H9 (cell line): ENCODE data around the gene IGF2. TPM values are rescaled to one million over a fixed set of nuclear protein-coding genes. Genes with fewer than 3 reads are reported as not detected.

Experiments
- DNase-seq: peaks from one replicate; pipeline ENCODE4 v3.0.0-alpha.2; 2017
- H2AFZ ChIP-seq: one replicate; pipeline ENCODE4 v1.6.1; 2013; ENCODE audit warnings: mild to moderate bottlenecking, low read length, control low read depth, moderate library complexity
- H2AK5ac ChIP-seq: 2 replicates; pipeline ENCODE4 v1.6.1; 2013; ENCODE audit warnings: low read length, control low read depth, mixed read lengths; ENCODE audit not compliant: insufficient read length
- H2BK120ac ChIP-seq: one replicate; pipeline ENCODE4 v1.6.1; 2013; ENCODE audit warnings: low read depth, mild to moderate bottlenecking, low read length, control low read depth, inconsistent platforms; ENCODE audit not compliant: poor library complexity, severe bottlenecking
- H2BK12ac ChIP-seq: 2 replicates; pipeline ENCODE4 v1.6.1; 2013; ENCODE audit warnings: low read length, control low read depth, mixed read lengths, low read depth; ENCODE audit not compliant: insufficient read length
- H2BK15ac ChIP-seq: 2 replicates; pipeline ENCODE4 v1.6.1; 2013; ENCODE audit warnings: low read depth, low read length, control low read depth
- H2BK20ac ChIP-seq: one replicate; pipeline ENCODE4 v1.6.1; 2013; ENCODE audit warnings: low read depth, mild to moderate bottlenecking, low read length, control low read depth, inconsistent platforms; ENCODE audit not compliant: poor library complexity, severe bottlenecking
- H2BK5ac ChIP-seq: 2 replicates; pipeline ENCODE4 v1.6.1; 2013; ENCODE audit warnings: low read length, control low read depth, mixed read lengths; ENCODE audit not compliant: insufficient read length
- H3K14ac ChIP-seq: 2 replicates; pipeline ENCODE4 v1.6.1; 2013; ENCODE audit warnings: low read length, control low read depth; ENCODE audit not compliant: insufficient read depth
- H3K18ac ChIP-seq: 2 replicates; pipeline ENCODE4 v1.6.1; 2013; ENCODE audit warnings: low read depth, mild to moderate bottlenecking, mixed read lengths, low read length, control low read depth; ENCODE audit not compliant: insufficient read length
- H3K23ac ChIP-seq: 2 replicates; pipeline ENCODE4 v1.6.1; 2013; ENCODE audit warnings: low read length, control low read depth, mixed read lengths, low read depth; ENCODE audit not compliant: insufficient read length
- H3K23me2 ChIP-seq: 2 replicates; pipeline ENCODE4 v1.6.1; 2013; ENCODE audit warnings: low read depth, mild to moderate bottlenecking, mixed read lengths, low read length, control low read depth; ENCODE audit not compliant: insufficient read length, poor library complexity, severe bottlenecking
- H3K27ac ChIP-seq: 2 replicates; pipeline ENCODE4 v1.5.1; 2013; ENCODE audit warnings: low read length, control low read depth, mixed read lengths, low read depth; ENCODE audit not compliant: insufficient read length
- H3K27me3 ChIP-seq: 2 replicates; pipeline ENCODE4 v1.6.1; 2013; ENCODE audit warnings: low read length, control low read depth, inconsistent platforms; ENCODE audit not compliant: insufficient read depth
- H3K4ac ChIP-seq: 2 replicates; pipeline ENCODE4 v1.6.1; 2013; ENCODE audit warnings: low read depth, mild to moderate bottlenecking, control low read depth, inconsistent platforms, low read length, moderate library complexity
- H3K4me1 ChIP-seq: 2 replicates; pipeline ENCODE4 v1.6.1; 2013; ENCODE audit warnings: low read length, control low read depth, inconsistent platforms; ENCODE audit not compliant: insufficient read depth
- H3K4me2 ChIP-seq: 2 replicates; pipeline ENCODE4 v1.6.1; 2013; ENCODE audit warnings: low read length, control low read depth, mixed read lengths; ENCODE audit not compliant: insufficient read length, insufficient read depth
- H3K56ac ChIP-seq: 2 replicates; pipeline ENCODE4 v1.6.1; 2013; ENCODE audit warnings: low read depth, mild to moderate bottlenecking, mixed read lengths, low read length, control low read depth; ENCODE audit not compliant: insufficient read length
- H3K79me1 ChIP-seq: 2 replicates; pipeline ENCODE4 v1.6.1; 2013; ENCODE audit warnings: low read depth, mild to moderate bottlenecking, moderate library complexity, low read length, control low read depth, inconsistent platforms; ENCODE audit not compliant: insufficient read depth, poor library complexity, severe bottlenecking
- H3K79me2 ChIP-seq: 2 replicates; pipeline ENCODE4 v1.6.1; 2013; ENCODE audit warnings: low read length, control low read depth, inconsistent platforms; ENCODE audit not compliant: insufficient read depth
- H3K9ac ChIP-seq: 2 replicates; pipeline ENCODE4 v1.6.1; 2013; ENCODE audit warnings: low read length, control low read depth, mixed read lengths; ENCODE audit not compliant: insufficient read length; ENCODE audit errors: extremely low read depth
- H3K9me3 ChIP-seq: one replicate; pipeline ENCODE4 v1.6.1; 2013; ENCODE audit warnings: low read depth, low read length, inconsistent platforms; ENCODE audit not compliant: control insufficient read depth
- H3T11ph ChIP-seq: one replicate; pipeline ENCODE4 v1.6.1; 2013; ENCODE audit warnings: mild to moderate bottlenecking, low read length, control low read depth, inconsistent platforms
- H4K20me1 ChIP-seq: one replicate; pipeline ENCODE4 v1.6.1; 2013; ENCODE audit not compliant: control insufficient read depth, insufficient read length, insufficient read depth
- H4K5ac ChIP-seq: 2 replicates; pipeline ENCODE4 v1.6.1; 2013; ENCODE audit warnings: low read depth, mild to moderate bottlenecking, mixed read lengths, low read length, control low read depth; ENCODE audit not compliant: insufficient read length
- H4K8ac ChIP-seq: replicated peaks from 2 replicates; pipeline ENCODE4 v1.6.1; 2013; ENCODE audit warnings: low read length, control low read depth, mixed read lengths, low read depth; ENCODE audit not compliant: insufficient read length
- H4K91ac ChIP-seq: 2 replicates; pipeline ENCODE4 v1.6.1; 2013; ENCODE audit warnings: low read depth, mild to moderate bottlenecking, moderate library complexity, mixed read lengths, low read length, control low read depth; ENCODE audit not compliant: insufficient read length
- H3K27ac Mint-ChIP-seq, 3 experiments: 2 replicates in 2 of 3; 3 replicates in 1 of 3; pipeline ENCODE4 v1.8.0; 2020 to 2021; ENCODE audit warnings: mixed read lengths in 3 of 3, mild to moderate bottlenecking in 1 of 3, moderate library complexity in 1 of 3
- H3K27me3 Mint-ChIP-seq: 2 replicates; pipeline ENCODE4 v1.8.0; 2021; ENCODE audit warnings: low read depth, mild to moderate bottlenecking, moderate library complexity, mixed read lengths
- H3K36me3 Mint-ChIP-seq, 3 experiments: 2 replicates in 2 of 3; 3 replicates in 1 of 3; pipeline ENCODE4 v1.8.0; 2020 to 2021; ENCODE audit warnings: low read depth in 3 of 3, mixed read lengths in 3 of 3; ENCODE audit not compliant: insufficient read depth in 1 of 3
- H3K4me1 Mint-ChIP-seq, 2 experiments: 2 replicates each; pipeline ENCODE4 v1.8.0; 2020; ENCODE audit warnings: mixed read lengths in 2 of 2
- H3K4me3 Mint-ChIP-seq, 2 experiments: 2 replicates in 1 of 2; 3 replicates in 1 of 2; pipeline ENCODE4 v1.8.0; 2020 to 2021; ENCODE audit warnings: mild to moderate bottlenecking in 2 of 2, mixed read lengths in 2 of 2, moderate library complexity in 1 of 2
- H3K9me3 Mint-ChIP-seq, 2 experiments: 2 replicates in 1 of 2; 3 replicates in 1 of 2; pipeline ENCODE4 v1.8.0; 2020; ENCODE audit warnings: mild to moderate bottlenecking in 2 of 2, mixed read lengths in 2 of 2, moderate library complexity in 1 of 2
- WGBS: extraction: QIAGEN DNeasy Blood & Tissue Kit; methylation state at CpG from one replicate; pipeline ENCODE4 v1.1.7; 2013; ENCODE audit warnings: missing lambda C conversion rate, low lambda C conversion rate, mixed read lengths; ENCODE audit not compliant: insufficient read length; ENCODE audit errors: extremely low coverage; 5-methylcytosine and 5-hydroxymethylcytosine counted together
- total RNA-seq: library from RNA; stranded (reverse); gene quantifications from 2 replicates; pipeline ENCODE4 v1.2.1, GENCODE V29; 2021
- TF ChIP-seq, protein P1 (sequence below): fragments of 200-600 bp; sonication (generic); conservative IDR thresholded peaks from 3 replicates; pipeline ENCODE4 v1.8.0; 2021; ENCODE audit warnings: antibody characterized with exemption, mild to moderate bottlenecking

Gene IGF2
- total RNA-seq, 1 experiment from 2014 or later, result 2.8 TPM

DNA sequence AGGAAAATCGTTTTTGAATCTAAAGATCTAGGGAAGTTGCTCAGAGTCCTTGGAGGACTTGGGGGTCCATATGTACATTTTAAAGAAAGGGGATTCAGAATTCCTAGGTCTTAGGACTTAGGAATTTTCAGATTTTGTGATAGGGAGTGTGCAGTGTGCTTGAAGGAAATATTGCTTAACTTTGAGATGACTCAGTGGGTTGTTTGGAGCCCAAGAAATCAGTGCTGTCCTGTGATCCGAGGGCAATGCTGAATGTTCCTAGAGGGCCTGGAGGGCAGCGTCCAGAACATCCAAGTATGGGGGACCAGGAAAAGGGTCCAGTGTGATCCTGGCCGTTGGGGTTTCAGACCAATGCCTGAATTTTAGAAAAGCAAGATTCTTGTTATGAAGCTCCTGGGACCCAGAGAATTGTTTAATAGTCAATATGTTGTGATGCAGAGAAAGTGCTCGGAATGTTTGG lies 3.1 kb upstream of the IGF2 start:
- H3K23ac ChIP-seq, result no peak overlapping the region
- H3K79me2 ChIP-seq, result no peaks in the 10 kb centered on the region
- H4K5ac ChIP-seq, result no peak overlapping the region
- H2AK5ac ChIP-seq, result no peak overlapping the region
- H4K8ac ChIP-seq, result no peak overlapping the region
- no peak overlapping the region for H3K4me2 ChIP-seq
- H3T11ph ChIP-seq, result no peak overlapping the region
- H4K20me1 ChIP-seq, result peaks cover 2% of the 10 kb centered on the region
- TF ChIP-seq, protein P1, sequence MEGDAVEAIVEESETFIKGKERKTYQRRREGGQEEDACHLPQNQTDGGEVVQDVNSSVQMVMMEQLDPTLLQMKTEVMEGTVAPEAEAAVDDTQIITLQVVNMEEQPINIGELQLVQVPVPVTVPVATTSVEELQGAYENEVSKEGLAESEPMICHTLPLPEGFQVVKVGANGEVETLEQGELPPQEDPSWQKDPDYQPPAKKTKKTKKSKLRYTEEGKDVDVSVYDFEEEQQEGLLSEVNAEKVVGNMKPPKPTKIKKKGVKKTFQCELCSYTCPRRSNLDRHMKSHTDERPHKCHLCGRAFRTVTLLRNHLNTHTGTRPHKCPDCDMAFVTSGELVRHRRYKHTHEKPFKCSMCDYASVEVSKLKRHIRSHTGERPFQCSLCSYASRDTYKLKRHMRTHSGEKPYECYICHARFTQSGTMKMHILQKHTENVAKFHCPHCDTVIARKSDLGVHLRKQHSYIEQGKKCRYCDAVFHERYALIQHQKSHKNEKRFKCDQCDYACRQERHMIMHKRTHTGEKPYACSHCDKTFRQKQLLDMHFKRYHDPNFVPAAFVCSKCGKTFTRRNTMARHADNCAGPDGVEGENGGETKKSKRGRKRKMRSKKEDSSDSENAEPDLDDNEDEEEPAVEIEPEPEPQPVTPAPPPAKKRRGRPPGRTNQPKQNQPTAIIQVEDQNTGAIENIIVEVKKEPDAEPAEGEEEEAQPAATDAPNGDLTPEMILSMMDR, result no peak
- no peak overlapping the region for H4K91ac ChIP-seq
- H3K4ac ChIP-seq, result no peak overlapping the region
- no peak overlapping the region for H2BK12ac ChIP-seq
- H3K9me3 ChIP-seq, result no peaks in the 10 kb centered on the region
- peaks cover 91% of the 10 kb centered on the region for H3K27me3 Mint-ChIP-seq
- WGBS, result no CpG with 5 or more reads among the region's 5 CpGs
- no peaks in the 10 kb centered on the region for H3K4me1 ChIP-seq
- H2AFZ ChIP-seq, result no peak overlapping the region
- no peaks in the 10 kb centered on the region; a peak in 1 of 7 replicates for H3K36me3 Mint-ChIP-seq
- no peak for DNase-seq
- H3K4me1 Mint-ChIP-seq, result peaks cover 6 to 22% of the 10 kb centered on the region in 2 experiments; a peak in 3 of 4 replicates
- H3K18ac ChIP-seq, result no peak overlapping the region
- H2BK120ac ChIP-seq, result no peak overlapping the region
- no peak overlapping the region for H3K56ac ChIP-seq
- H3K27ac Mint-ChIP-seq, result no peak overlapping the region
- H2BK20ac ChIP-seq, result no peak overlapping the region
- peaks cover 2 to 9% of the 10 kb centered on the region in 2 experiments; a peak in 3 of 5 replicates for H3K9me3 Mint-ChIP-seq
- no peak overlapping the region for H2BK15ac ChIP-seq
- H3K14ac ChIP-seq, result no peak overlapping the region
- H3K27me3 ChIP-seq, result peaks cover 81% of the 10 kb centered on the region
- H2BK5ac ChIP-seq, result no peak overlapping the region
- H3K23me2 ChIP-seq, result peaks cover 9% of the 10 kb centered on the region
- no peak overlapping the region for H3K27ac ChIP-seq
- no peaks in the 10 kb centered on the region for H3K79me1 ChIP-seq
- H3K4me3 Mint-ChIP-seq, result peak overlapping the region in 1 of 2 experiments; percentile 20; a peak in 1 of 5 replicates
- H3K9ac ChIP-seq, result no peak overlapping the region
